Liver (tissue), 9 donors: ENCODE measurements around the gene PRDM12. TPM values are rescaled to one million over a fixed set of nuclear protein-coding genes. Genes with fewer than 3 reads are reported as not detected.
A peak's percentile ranks its signal among the peaks of the same experiment; 100 is the strongest.

Source experiments
- DNase-seq: peaks from one replicate; pipeline ENCODE4 v3.0.0-alpha.2; 2017; ENCODE audit warnings: low spot score
- H3K27ac ChIP-seq, 2 donors: one replicate each; pipeline ENCODE4 v1.7.0; 2013; ENCODE audit warnings: inconsistent platforms in 2 of 2, low read length in 2 of 2, control low read depth in 1 of 2, low read depth in 1 of 2, mild to moderate bottlenecking in 1 of 2
- H3K27me3 ChIP-seq, 4 donors: one replicate each; pipeline versions ENCODE4 v1.6.1 to v1.7.0; 2013; ENCODE audit warnings: low read length in 3 of 4, inconsistent platforms in 1 of 4, mild to moderate bottlenecking in 1 of 4, moderate library complexity in 1 of 4; ENCODE audit not compliant: control insufficient read depth in 4 of 4, insufficient read depth in 4 of 4
- H3K36me3 ChIP-seq, 4 donors: one replicate each; pipeline versions ENCODE4 v1.6.1 to v1.7.0; 2013; ENCODE audit warnings: low read length in 3 of 4, mild to moderate bottlenecking in 3 of 4, low read depth in 1 of 4, moderate library complexity in 1 of 4; ENCODE audit not compliant: control insufficient read depth in 4 of 4, insufficient read depth in 3 of 4
- H3K4me1 ChIP-seq, 4 donors: one replicate each; pipeline versions ENCODE4 v1.6.1 to v1.7.0; 2013; ENCODE audit warnings: low read length in 3 of 4, mild to moderate bottlenecking in 3 of 4, moderate library complexity in 1 of 4; ENCODE audit not compliant: control insufficient read depth in 4 of 4, insufficient read depth in 4 of 4
- H3K4me3 ChIP-seq, 3 donors: one replicate each; pipeline versions ENCODE4 v1.6.1 to v1.7.0; 2013; ENCODE audit warnings: low read length in 3 of 3, control low read depth in 1 of 3, low read depth in 1 of 3, mild to moderate bottlenecking in 1 of 3
- H3K9ac ChIP-seq, 2 donors: one replicate each; pipeline ENCODE4 v1.7.0; 2013; ENCODE audit warnings: low read length in 2 of 2, mild to moderate bottlenecking in 2 of 2, moderate library complexity in 2 of 2, control low read depth in 1 of 2, low read depth in 1 of 2
- H3K9me3 ChIP-seq, 4 donors: one replicate each; pipeline versions ENCODE4 v1.6.1 to v1.7.0; 2013; ENCODE audit warnings: low read length in 3 of 4; ENCODE audit not compliant: control insufficient read depth in 4 of 4
- EGR1 ChIP-seq, 2 donors: IDR thresholded peaks; 2 replicates each; pipeline ENCODE4 v1.6.1; 2016 to 2018; ENCODE audit warnings: antibody characterized with exemption in 2 of 2, low read depth in 2 of 2
- FOXA2 ChIP-seq: IDR thresholded peaks from 2 replicates; pipeline ENCODE4 v1.6.1; 2016; ENCODE audit warnings: antibody characterized with exemption
- HNF4G ChIP-seq: IDR thresholded peaks from 2 replicates; pipeline ENCODE4 v1.6.1; 2016; ENCODE audit warnings: antibody characterized with exemption
- JUND ChIP-seq, 2 donors: IDR thresholded peaks; 2 replicates each; pipeline ENCODE4 v1.6.1; 2016; ENCODE audit warnings: antibody characterized with exemption in 2 of 2
- RAD21 ChIP-seq, 2 donors: IDR thresholded peaks; 2 replicates each; pipeline ENCODE4 v1.6.1; 2016; ENCODE audit warnings: antibody characterized with exemption in 2 of 2, mild to moderate bottlenecking in 2 of 2
- SP1 ChIP-seq: IDR thresholded peaks from 2 replicates; pipeline ENCODE4 v1.6.1; 2018; ENCODE audit warnings: antibody characterized with exemption, mild to moderate bottlenecking
- WGBS: extraction: QIAGEN DNeasy Blood & Tissue Kit; methylation state at CpG from one replicate; pipeline ENCODE4 v1.1.7; 2013; 5-methylcytosine and 5-hydroxymethylcytosine counted together
- polyA plus RNA-seq, 2 donors: library from polyadenylated mRNA; stranded (reverse) in 1 of 2; unstranded in 1 of 2; fragments of 200-250 nt in 1 of 2; fragments of >200 nt in 1 of 2; fragmentation: Nextera tagmentation in 1 of 2; extraction: Ambion mirVana in 1 of 2; gene quantifications; one replicate each; pipeline versions ENCODE4 v1.2.1 to v1.2.3, GENCODE V29; 2013 to 2015
- total RNA-seq, 2 donors: library from RNA; depleted of rRNA; stranded (reverse); fragments of >200 nt; gene quantifications; one replicate each; pipeline ENCODE4 v1.2.3, GENCODE V29; 2014
- TF ChIP-seq, protein P1 (sequence below): IDR thresholded peaks from 2 replicates; pipeline ENCODE4 v1.6.1; 2016; ENCODE audit warnings: antibody characterized with exemption
- TF ChIP-seq, protein P2 (sequence below): IDR thresholded peaks from 2 replicates; pipeline ENCODE4 v1.6.1; 2016; ENCODE audit warnings: antibody characterized with exemption
- TF ChIP-seq, protein P3 (sequence below): IDR thresholded peaks from 2 replicates; pipeline ENCODE4 v1.6.1; 2016; ENCODE audit warnings: antibody characterized with exemption, mild to moderate bottlenecking
- donor health status: healthy.
- donor health status: healthy.
- donor health status: healthy.
- donor health status: healthy.
- donor health status: healthy.

Gene PRDM12
- total and polyA plus RNA-seq, 4 donors = 0.02 TPM; not detected in 3

DNA sequence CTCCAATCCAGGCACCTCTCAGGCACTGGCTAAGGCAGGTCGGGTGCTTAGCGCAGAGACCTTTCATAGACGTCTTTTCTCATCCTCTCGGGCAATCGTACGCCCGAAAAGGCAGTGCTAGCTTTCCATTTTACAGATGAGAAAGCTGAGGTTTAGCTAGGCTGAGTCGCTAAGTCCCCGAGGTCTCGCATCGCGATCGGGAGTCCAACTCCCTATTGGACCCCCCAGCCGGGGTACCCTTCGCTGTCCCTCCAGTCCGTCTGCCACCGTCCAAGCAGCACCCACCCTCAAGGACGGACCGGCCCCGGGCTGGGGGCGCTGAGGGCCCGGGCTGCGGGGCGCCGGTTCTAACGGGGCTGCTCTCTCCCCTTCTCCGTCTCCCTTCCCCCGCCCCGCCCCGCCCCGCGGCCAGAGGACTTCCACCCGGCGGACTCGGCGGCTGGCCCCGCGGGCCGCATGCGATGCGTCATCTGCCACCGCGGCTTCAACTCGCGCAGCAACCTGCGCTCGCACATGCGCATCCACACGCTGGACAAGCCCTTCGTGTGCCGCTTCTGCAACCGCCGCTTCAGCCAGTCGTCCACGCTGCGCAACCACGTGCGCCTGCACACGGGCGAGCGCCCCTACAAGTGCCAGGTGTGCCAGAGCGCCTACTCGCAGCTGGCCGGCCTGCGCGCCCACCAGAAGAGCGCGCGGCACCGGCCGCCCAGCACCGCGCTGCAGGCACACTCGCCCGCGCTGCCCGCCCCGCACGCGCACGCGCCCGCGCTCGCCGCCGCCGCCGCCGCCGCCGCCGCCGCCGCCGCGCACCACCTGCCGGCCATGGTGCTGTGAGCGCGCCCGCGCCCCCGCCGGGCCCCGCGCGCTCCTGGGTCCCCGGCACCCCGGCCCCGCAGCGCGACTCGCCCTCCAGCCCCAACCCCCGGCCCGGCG is 16.7 kb downstream of the PRDM12 start:
- H3K27me3 ChIP-seq = no peaks in the 10 kb centered on the region
- WGBS = 3% methylated on average over 116 of the region's 116 CpGs
- no peak overlapping the region for H3K9ac ChIP-seq
- H3K4me3 ChIP-seq = peak overlapping the region in 2 of 3 donors; percentile 58 to 76
- H3K4me1 ChIP-seq = peaks cover 9 to 24% (median 17%) of the 10 kb centered on the region in 4 donors
- TF ChIP-seq FOXA2 = no peak
- peak; percentile 22 for TF ChIP-seq SP1
- peak in 1 of 2 donors; percentile 38 for TF ChIP-seq JUND (IDR thresholded peaks at IDR 0.05)
- DNase-seq = peak; percentile 63
- H3K36me3 ChIP-seq = no peaks in the 10 kb centered on the region
- peaks cover 0 to 6% (median under 1%) of the 10 kb centered on the region in 4 donors for H3K9me3 ChIP-seq
- peak overlapping the region in 1 of 2 donors; percentile 61 for H3K27ac ChIP-seq

DNA sequence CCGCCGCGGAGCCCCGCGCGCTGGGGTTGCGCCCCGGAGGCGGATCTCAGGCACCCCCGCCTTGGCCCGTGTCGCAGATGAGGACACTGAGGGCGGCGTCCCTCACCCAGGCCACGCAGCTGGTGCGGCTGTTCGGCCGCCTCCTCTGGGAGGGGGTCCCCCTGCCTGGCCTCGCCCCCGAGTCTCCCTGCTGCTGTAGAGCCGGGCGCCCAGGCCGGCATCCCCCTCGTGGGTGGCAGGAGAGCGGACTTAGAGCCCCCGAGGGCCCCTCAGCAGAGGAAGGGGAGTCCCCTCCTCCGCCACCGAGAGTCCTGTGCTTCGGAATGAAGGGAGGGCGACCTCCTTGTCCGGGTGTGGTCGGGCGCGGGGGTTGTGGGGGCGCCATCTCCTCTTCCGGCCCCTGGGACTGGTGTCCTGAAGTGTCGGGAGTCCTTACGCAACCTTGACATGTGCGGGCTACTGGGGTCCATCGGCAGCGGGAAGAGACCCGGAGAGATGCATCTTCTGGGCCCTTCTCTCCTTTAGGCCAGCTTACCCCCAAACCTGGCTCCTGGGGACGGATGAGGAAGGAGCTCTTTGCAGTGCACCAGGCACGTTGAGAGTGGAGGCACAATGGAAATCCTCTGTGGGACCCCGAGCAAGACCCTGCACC is 17.5 kb downstream of the PRDM12 start:
- TF ChIP-seq, protein P1, sequence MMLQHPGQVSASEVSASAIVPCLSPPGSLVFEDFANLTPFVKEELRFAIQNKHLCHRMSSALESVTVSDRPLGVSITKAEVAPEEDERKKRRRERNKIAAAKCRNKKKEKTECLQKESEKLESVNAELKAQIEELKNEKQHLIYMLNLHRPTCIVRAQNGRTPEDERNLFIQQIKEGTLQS = no peak
- TF ChIP-seq, protein P2, sequence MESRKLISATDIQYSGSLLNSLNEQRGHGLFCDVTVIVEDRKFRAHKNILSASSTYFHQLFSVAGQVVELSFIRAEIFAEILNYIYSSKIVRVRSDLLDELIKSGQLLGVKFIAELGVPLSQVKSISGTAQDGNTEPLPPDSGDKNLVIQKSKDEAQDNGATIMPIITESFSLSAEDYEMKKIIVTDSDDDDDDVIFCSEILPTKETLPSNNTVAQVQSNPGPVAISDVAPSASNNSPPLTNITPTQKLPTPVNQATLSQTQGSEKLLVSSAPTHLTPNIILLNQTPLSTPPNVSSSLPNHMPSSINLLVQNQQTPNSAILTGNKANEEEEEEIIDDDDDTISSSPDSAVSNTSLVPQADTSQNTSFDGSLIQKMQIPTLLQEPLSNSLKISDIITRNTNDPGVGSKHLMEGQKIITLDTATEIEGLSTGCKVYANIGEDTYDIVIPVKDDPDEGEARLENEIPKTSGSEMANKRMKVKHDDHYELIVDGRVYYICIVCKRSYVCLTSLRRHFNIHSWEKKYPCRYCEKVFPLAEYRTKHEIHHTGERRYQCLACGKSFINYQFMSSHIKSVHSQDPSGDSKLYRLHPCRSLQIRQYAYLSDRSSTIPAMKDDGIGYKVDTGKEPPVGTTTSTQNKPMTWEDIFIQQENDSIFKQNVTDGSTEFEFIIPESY = no peak
- TF ChIP-seq HNF4G (no peak), SP1 (no peak), JUND (IDR thresholded peaks at IDR 0.05) (no peak), RAD21 (IDR thresholded peaks at IDR 0.05) (no peak), EGR1 (IDR thresholded peaks at IDR 0.05; ENCODE audit: low read depth in 2 of 2) (no peak)
- TF ChIP-seq, protein P3, sequence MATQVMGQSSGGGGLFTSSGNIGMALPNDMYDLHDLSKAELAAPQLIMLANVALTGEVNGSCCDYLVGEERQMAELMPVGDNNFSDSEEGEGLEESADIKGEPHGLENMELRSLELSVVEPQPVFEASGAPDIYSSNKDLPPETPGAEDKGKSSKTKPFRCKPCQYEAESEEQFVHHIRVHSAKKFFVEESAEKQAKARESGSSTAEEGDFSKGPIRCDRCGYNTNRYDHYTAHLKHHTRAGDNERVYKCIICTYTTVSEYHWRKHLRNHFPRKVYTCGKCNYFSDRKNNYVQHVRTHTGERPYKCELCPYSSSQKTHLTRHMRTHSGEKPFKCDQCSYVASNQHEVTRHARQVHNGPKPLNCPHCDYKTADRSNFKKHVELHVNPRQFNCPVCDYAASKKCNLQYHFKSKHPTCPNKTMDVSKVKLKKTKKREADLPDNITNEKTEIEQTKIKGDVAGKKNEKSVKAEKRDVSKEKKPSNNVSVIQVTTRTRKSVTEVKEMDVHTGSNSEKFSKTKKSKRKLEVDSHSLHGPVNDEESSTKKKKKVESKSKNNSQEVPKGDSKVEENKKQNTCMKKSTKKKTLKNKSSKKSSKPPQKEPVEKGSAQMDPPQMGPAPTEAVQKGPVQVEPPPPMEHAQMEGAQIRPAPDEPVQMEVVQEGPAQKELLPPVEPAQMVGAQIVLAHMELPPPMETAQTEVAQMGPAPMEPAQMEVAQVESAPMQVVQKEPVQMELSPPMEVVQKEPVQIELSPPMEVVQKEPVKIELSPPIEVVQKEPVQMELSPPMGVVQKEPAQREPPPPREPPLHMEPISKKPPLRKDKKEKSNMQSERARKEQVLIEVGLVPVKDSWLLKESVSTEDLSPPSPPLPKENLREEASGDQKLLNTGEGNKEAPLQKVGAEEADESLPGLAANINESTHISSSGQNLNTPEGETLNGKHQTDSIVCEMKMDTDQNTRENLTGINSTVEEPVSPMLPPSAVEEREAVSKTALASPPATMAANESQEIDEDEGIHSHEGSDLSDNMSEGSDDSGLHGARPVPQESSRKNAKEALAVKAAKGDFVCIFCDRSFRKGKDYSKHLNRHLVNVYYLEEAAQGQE = no peak
- no peaks in the 10 kb centered on the region for H3K36me3 ChIP-seq
- H3K4me3 ChIP-seq = peak overlapping the region in 2 of 3 donors; percentile 58 to 76
- peaks cover 9 to 24% (median 17%) of the 10 kb centered on the region in 4 donors for H3K4me1 ChIP-seq
- peak overlapping the region; percentile 22 to 61 for H3K27ac ChIP-seq
- peaks cover 0 to 6% (median under 1%) of the 10 kb centered on the region in 4 donors for H3K9me3 ChIP-seq
- H3K9ac ChIP-seq = peak overlapping the region; percentile 12 to 20
- no peaks in the 10 kb centered on the region for H3K27me3 ChIP-seq
- WGBS = 1% methylated on average over 45 of the region's 45 CpGs
- no peak for DNase-seq
